RWPE2 (cell line): Measurements from ENCODE around the gene COL23A1.

Source experiments
- ATAC-seq: fragments of 200-7000 bp; cut with Tn5 transposase; 3 replicates; pipeline ENCODE4 v1.9.1; 2021; ENCODE audit warnings: low read depth
- DNase-seq: peaks from one replicate; pipeline ENCODE4 v3.0.0-alpha.2; 2020; ENCODE audit warnings: low spot score
- H3K27ac ChIP-seq: fragments of 450-650 bp; 2 replicates; pipeline ENCODE4 v1.5.1; 2017; ENCODE audit warnings: mild to moderate bottlenecking; ENCODE audit not compliant: poor library complexity, severe bottlenecking
- H3K27me3 ChIP-seq: fragments of 250-450 bp; sonication (Bioruptor Pico); 2 replicates; pipeline ENCODE4 v1.5.1; 2021; ENCODE audit warnings: mild to moderate bottlenecking, moderate library complexity; ENCODE audit not compliant: insufficient read depth, poor library complexity, severe bottlenecking
- H3K36me3 ChIP-seq: fragments of 250-450 bp; sonication (Bioruptor Pico); 2 replicates; pipeline ENCODE4 v1.5.1; 2020; ENCODE audit warnings: low read depth, mild to moderate bottlenecking, moderate library complexity
- H3K4me1 ChIP-seq: fragments of 250-450 bp; sonication (Bioruptor Pico); 2 replicates; pipeline ENCODE4 v1.5.1; 2021; ENCODE audit warnings: mild to moderate bottlenecking, moderate library complexity; ENCODE audit not compliant: insufficient read depth, poor library complexity, severe bottlenecking
- H3K4me3 ChIP-seq: fragments of 250-450 bp; sonication (Bioruptor Pico); 2 replicates; pipeline ENCODE4 v1.5.1; 2021; ENCODE audit warnings: mild to moderate bottlenecking, moderate library complexity; ENCODE audit not compliant: severe bottlenecking
- H3K9me3 ChIP-seq: fragments of 250-450 bp; sonication (Bioruptor Pico); 2 replicates; pipeline ENCODE4 v1.5.1; 2021; ENCODE audit warnings: mild to moderate bottlenecking, moderate library complexity; ENCODE audit not compliant: severe bottlenecking
- TF ChIP-seq, protein P1 (sequence below): fragments of 450-650 bp; IDR thresholded peaks from one replicate; pipeline ENCODE4 v1.5.1; 2017; ENCODE audit warnings: mild to moderate bottlenecking, moderate library complexity; ENCODE audit not compliant: poor library complexity, severe bottlenecking

The COL23A1 gene

DNA sequence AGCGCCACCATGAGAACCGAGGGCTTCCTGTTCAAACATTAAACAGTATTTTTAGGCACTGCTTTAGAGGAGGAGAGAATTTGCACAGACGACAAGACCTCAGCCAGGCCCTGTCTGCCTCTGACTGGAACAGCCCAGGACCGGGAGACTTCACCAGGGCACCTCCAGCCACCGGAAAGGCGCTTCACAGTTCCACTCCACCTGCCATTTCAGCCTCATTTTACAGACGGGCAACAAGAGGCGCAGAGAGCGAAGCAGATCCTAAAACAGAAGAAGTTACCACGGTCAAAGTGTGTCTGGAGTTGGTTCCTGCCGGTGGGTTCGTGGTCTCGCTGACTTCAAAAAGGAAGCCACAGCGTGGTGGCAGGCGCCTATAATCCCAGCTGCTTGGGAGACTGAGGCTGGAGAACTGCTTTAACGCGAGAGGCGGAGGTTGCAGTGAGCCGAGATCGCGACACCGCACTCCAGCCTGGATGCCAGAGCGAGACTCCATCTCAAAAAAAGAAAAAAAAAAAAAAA, 28.4 kb downstream of the COL23A1 start:
- Histone ChIP-seq H3K9me3 (no peaks in the 10 kb centered on the region), H3K27ac (no peak overlapping the region), H3K4me1 (no peaks in the 10 kb centered on the region), H3K4me3 (no peak overlapping the region), H3K27me3 (no peaks in the 10 kb centered on the region), H3K36me3 (no peaks in the 10 kb centered on the region)
- TF ChIP-seq, protein P1, sequence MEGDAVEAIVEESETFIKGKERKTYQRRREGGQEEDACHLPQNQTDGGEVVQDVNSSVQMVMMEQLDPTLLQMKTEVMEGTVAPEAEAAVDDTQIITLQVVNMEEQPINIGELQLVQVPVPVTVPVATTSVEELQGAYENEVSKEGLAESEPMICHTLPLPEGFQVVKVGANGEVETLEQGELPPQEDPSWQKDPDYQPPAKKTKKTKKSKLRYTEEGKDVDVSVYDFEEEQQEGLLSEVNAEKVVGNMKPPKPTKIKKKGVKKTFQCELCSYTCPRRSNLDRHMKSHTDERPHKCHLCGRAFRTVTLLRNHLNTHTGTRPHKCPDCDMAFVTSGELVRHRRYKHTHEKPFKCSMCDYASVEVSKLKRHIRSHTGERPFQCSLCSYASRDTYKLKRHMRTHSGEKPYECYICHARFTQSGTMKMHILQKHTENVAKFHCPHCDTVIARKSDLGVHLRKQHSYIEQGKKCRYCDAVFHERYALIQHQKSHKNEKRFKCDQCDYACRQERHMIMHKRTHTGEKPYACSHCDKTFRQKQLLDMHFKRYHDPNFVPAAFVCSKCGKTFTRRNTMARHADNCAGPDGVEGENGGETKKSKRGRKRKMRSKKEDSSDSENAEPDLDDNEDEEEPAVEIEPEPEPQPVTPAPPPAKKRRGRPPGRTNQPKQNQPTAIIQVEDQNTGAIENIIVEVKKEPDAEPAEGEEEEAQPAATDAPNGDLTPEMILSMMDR = no peak
- no peak for ATAC-seq
- no peak for DNase-seq

DNA sequence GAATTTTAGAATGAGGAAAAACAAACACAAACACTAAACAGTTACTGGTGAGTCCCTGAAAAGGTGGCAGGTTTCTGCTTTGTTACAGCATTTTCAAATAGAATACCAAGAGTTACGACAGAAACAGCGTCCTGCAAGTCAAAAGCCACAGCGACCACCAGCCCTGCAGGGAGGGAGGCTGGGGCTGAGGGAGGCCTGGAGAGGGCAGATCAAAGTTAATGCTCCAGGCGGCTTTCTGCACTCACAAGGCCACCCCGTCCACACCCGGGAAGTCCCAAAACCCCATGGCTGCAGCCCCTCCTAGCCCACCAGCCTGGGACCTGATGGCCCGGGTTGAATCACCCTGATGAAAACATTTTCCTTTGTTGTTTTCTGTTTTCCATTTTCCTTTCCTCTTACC, 29.3 kb downstream of the COL23A1 start:
- no peak for DNase-seq
- Histone ChIP-seq H3K27ac (no peak overlapping the region), H3K4me1 (no peaks in the 10 kb centered on the region), H3K4me3 (no peak overlapping the region), H3K9me3 (no peaks in the 10 kb centered on the region), H3K27me3 (no peaks in the 10 kb centered on the region), H3K36me3 (no peaks in the 10 kb centered on the region)
- TF ChIP-seq, protein P1 = no peak
- ATAC-seq = no peak

DNA sequence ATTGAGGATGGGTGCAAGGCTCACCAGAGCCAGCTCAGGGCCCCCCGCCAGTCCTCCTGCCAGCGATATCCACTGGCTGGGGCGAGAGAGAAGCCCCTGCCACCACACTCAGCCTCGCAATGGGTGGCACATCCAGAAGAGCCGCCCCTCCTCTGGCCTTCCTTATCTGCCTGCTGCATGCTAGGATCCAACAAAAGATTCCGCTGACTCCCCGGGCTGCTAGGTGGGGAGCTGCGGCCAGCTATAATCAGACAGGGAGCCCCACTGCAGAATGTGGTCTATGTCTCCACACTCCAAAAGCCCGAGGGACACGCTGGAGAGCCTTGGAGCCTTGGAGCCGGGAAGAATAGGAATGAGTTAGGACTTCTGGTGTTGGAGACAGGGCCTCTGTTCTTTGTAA, 32.8 kb downstream of the COL23A1 start:
- Histone ChIP-seq H3K9me3 (no peaks in the 10 kb centered on the region), H3K4me3 (no peak overlapping the region), H3K36me3 (no peaks in the 10 kb centered on the region), H3K27ac (no peak overlapping the region), H3K27me3 (no peaks in the 10 kb centered on the region), H3K4me1 (no peaks in the 10 kb centered on the region)
- TF ChIP-seq, protein P1 = no peak
- DNase-seq (no peak), ATAC-seq (no peak)

DNA sequence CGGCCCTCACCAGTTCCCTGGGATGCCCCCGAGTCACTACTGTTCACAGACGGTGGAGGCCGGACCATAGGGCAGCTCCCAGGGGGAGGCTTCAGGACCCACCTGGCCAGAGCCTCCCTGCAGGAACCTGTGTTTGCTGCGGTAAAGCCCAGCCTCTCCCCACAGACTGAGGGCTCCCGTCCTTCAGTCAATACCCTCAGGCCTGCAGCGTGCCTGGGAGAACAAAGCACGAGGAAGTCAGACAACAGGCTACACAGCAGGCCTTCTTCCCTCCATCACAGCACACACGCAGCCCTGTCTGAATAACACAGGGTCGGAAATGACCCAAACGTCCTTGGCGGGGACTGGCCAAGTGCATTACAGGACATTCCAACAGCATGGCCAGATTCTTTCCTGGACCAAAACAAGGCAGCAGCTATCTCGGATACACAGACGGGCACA, 34.4 kb downstream of the COL23A1 start:
- no peak for DNase-seq
- no peak overlapping the region for H3K27ac ChIP-seq
- no peaks in the 10 kb centered on the region for H3K9me3 ChIP-seq
- H3K36me3 ChIP-seq = no peaks in the 10 kb centered on the region
- ATAC-seq = no peak
- no peak overlapping the region for H3K4me3 ChIP-seq
- no peaks in the 10 kb centered on the region for H3K27me3 ChIP-seq
- H3K4me1 ChIP-seq = no peaks in the 10 kb centered on the region
- TF ChIP-seq, protein P1 = no peak

DNA sequence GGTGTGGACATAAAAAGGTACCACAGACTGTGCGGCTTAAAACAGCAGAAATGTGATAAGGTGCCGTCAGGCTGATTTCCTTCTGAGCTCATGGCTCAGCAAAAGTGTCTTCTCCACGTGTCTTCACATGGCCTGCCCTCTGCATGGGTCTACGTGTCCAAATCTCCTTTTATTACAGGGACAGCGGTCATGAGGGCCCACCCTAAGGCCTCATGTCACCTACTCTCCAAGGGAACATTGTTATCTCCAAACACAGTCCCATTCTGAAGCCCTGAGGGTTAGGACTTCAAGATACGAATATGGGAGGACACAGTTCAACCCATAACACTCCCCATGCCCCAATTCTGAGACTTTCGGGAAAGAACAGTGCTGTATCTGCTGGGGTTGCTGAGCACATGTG, 35.2 kb downstream of the COL23A1 start:
- Histone ChIP-seq H3K4me3 (no peak overlapping the region), H3K27me3 (no peaks in the 10 kb centered on the region), H3K36me3 (no peaks in the 10 kb centered on the region), H3K9me3 (no peaks in the 10 kb centered on the region), H3K27ac (no peak overlapping the region), H3K4me1 (no peaks in the 10 kb centered on the region)
- TF ChIP-seq, protein P1 = no peak
- DNase-seq (no peak), ATAC-seq (no peak)
